Upper lobe of right lung (tissue), 1 donor: ENCODE data around the gene EN1. TPM values are rescaled to one million over a fixed set of nuclear protein-coding genes. Genes with fewer than 3 reads are reported as not detected.

Experiments
- ATAC-seq: fragments of 200-7000 bp; cut with Tn5 transposase; one replicate; pipeline ENCODE4 v1.9.1; 2020; ENCODE audit warnings: mild to moderate bottlenecking, moderate library complexity
- DNase-seq: peaks from one replicate; pipeline ENCODE4 v3.0.0-alpha.2; 2020
- H3K27ac ChIP-seq: fragments of 200-600 bp; one replicate; pipeline ENCODE4 v1.8.0; 2022
- H3K27me3 ChIP-seq: fragments of 200-600 bp; one replicate; pipeline ENCODE4 v1.8.0; 2022; ENCODE audit warnings: mild to moderate bottlenecking
- H3K36me3 ChIP-seq: fragments of 200-600 bp; one replicate; pipeline ENCODE4 v1.8.0; 2022
- H3K4me1 ChIP-seq: fragments of 200-600 bp; one replicate; pipeline ENCODE4 v1.8.0; 2022
- H3K4me3 ChIP-seq: fragments of 200-600 bp; one replicate; pipeline ENCODE4 v1.8.0; 2022; ENCODE audit warnings: mild to moderate bottlenecking
- H3K9me3 ChIP-seq: fragments of 200-600 bp; one replicate; pipeline ENCODE4 v1.8.0; 2022
- CTCF ChIP-seq: fragments of 200-600 bp; IDR thresholded peaks from one replicate; pipeline ENCODE4 v1.8.0; 2022; ENCODE audit warnings: antibody characterized with exemption
- intact Hi-C: fragments of 100-400 bp; cut with DNase I; formaldehyde crosslinking; loops from one replicate; pipeline ENCODE4 v1.11.0; 2022
- total RNA-seq: library from RNA; stranded (reverse); fragmentation: NEBNext Ultra II Directional; extraction: Animal tissue kit (Norgen Biotek cat#: 25700); gene quantifications from one replicate; pipeline ENCODE4 v1.2.1, GENCODE V29; 2021
- donor health status: DM: no; HTN: yes; CAD: no; lungs with severe emphysema.

The EN1 gene
- total RNA-seq, 1 donor from 2014 or later = not detected

- Histone ChIP-seq H3K27ac (no peak overlapping the region), H3K4me1 (peaks cover 13% of the 10 kb centered on the region), H3K4me3 (no peak overlapping the region), H3K36me3 (no peaks in the 10 kb centered on the region), H3K27me3 (peaks cover 96% of the 10 kb centered on the region), H3K9me3 (no peaks in the 10 kb centered on the region)
- intact Hi-C loops = no loop called here
- TF ChIP-seq CTCF = no peak
- ATAC-seq (no peak), DNase-seq (no peak)
Measured at GRCh38 chr2:118843483-118844132, 3.8 kb downstream of the EN1 start.

DNA sequence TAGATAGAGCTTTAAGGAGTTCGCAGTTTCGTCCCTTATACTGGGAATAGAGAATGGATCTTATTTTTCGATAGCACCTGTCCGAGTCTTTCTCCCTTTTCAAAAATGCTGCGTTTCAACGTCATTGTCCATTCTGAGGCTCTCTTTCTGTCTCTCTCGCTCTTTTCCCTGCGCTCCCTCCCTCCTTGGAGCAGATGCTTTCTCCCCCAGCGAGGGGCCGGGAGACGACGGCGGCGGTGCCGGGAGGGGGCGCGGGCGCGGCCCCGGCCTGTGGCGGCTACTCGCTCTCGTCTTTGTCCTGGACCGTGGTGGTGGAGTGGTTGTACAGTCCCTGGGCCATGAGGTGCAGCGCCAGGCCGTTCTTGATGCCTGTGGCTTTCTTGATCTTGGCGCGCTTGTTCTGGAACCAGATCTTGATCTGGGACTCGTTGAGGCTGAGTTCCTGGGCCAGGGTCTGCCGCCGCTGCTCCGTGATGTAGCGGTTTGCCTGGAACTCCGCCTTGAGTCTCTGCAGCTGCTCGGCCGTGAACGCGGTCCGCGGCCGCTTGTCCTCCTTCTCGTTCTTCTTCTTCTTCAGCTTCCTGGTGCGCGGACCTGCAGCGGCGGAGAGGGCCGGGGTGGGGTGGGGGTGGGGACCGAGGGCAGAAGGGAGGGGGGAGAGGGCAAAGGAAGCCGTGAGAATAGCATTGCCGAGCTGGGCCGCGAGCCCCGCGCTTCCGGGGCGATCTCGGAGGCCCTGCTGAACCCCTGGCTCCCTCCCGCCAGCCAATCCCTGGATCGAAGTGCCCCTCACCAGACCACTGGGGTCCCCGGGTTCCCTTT, 4.6 kb downstream of the EN1 start:
- DNase-seq = no peak
- no peaks in the 10 kb centered on the region for H3K9me3 ChIP-seq
- no peaks in the 10 kb centered on the region for H3K36me3 ChIP-seq
- TF ChIP-seq CTCF = no peak
- H3K27ac ChIP-seq = no peak overlapping the region
- H3K4me3 ChIP-seq = peak overlapping the region; percentile 37
- ATAC-seq = no peak
- peaks cover 13% of the 10 kb centered on the region for H3K4me1 ChIP-seq
- intact Hi-C loops = no loop called here
- peaks cover 96% of the 10 kb centered on the region for H3K27me3 ChIP-seq

DNA sequence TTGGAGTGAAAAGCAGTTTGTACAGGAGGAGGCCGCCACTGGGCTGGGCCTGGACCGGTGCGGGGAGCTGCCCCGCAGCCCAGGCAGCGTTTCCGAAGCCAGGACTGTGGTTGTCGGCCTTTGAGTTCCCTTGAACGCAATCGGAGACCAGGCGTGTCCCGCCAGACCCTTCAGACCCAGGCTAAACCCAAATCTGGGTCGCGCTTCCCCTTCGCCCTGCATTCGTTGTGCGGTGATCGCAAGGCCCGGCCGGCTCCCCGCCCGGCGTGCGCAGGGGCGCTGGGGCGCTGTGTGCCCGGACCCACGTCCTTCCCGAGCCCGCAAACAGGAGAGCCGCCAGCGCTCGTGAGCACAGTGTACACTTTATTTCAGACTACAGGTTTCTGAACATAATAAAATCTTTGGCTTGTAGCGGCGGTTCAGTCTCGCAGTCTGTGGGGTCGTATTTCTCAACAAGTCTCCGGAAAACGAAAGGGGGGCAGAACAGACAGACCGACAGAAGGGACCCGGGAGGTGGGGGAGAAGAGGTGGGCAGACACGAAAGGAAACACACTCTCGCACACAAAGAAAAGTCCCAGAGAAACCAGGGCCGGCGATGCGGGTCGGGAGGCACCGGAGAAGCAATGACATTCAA, 5.5 kb downstream of the EN1 start:
- H3K36me3 ChIP-seq = no peaks in the 10 kb centered on the region
- no peaks in the 10 kb centered on the region for H3K9me3 ChIP-seq
- intact Hi-C loops = no loop called here
- no peak overlapping the region for H3K27ac ChIP-seq
- peaks cover 7% of the 10 kb centered on the region for H3K4me1 ChIP-seq
- ATAC-seq = no peak
- no peak for DNase-seq
- peaks cover 96% of the 10 kb centered on the region for H3K27me3 ChIP-seq
- peak overlapping the region; percentile 37 for H3K4me3 ChIP-seq
- no peak for TF ChIP-seq CTCF

DNA sequence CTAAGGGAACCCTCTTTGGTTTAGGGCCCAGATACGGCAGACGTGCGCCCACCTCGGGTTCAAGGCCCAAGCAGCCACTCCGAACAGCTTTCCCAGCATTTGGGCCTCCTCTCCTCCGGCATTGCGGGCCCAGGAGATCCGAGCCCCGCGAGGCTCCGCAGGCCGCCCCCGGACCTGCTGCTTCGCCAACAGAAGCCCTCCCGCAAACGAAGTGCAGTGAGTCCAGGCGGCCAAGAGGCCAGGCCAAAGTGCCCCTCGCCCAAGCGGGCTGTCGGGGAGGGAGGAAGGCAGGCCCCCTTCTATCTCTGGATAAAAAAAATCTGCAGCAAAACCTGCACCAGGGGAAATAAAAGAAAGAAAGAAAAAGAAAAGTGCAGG, 6.0 kb downstream of the EN1 start:
- H3K27ac ChIP-seq = no peak overlapping the region
- TF ChIP-seq CTCF = no peak
- H3K36me3 ChIP-seq = no peaks in the 10 kb centered on the region
- H3K9me3 ChIP-seq = no peaks in the 10 kb centered on the region
- H3K4me3 ChIP-seq = no peak overlapping the region
- DNase-seq = no peak
- H3K4me1 ChIP-seq = peaks cover 7% of the 10 kb centered on the region
- peaks cover 97% of the 10 kb centered on the region for H3K27me3 ChIP-seq
- ATAC-seq = no peak
- intact Hi-C loops = no loop called here

GRCh38 chr2:118838741-118839455, 8.6 kb downstream of the EN1 start:
- Histone ChIP-seq H3K27ac (no peak overlapping the region), H3K9me3 (no peaks in the 10 kb centered on the region), H3K4me3 (no peak overlapping the region), H3K27me3 (peaks cover 98% of the 10 kb centered on the region), H3K4me1 (peaks cover 19% of the 10 kb centered on the region), H3K36me3 (no peaks in the 10 kb centered on the region)
- TF ChIP-seq CTCF = no peak
- ATAC-seq = no peak
- intact Hi-C loops = no loop called here
- DNase-seq = no peak
